ENCODE results near the gene SLTM.
"Not testable (repeated sequence)": the region's sequence is repeated elsewhere in the genome, so short reads cannot be mapped to it uniquely, and the experiment has no call there.

The SLTM gene

DNA sequence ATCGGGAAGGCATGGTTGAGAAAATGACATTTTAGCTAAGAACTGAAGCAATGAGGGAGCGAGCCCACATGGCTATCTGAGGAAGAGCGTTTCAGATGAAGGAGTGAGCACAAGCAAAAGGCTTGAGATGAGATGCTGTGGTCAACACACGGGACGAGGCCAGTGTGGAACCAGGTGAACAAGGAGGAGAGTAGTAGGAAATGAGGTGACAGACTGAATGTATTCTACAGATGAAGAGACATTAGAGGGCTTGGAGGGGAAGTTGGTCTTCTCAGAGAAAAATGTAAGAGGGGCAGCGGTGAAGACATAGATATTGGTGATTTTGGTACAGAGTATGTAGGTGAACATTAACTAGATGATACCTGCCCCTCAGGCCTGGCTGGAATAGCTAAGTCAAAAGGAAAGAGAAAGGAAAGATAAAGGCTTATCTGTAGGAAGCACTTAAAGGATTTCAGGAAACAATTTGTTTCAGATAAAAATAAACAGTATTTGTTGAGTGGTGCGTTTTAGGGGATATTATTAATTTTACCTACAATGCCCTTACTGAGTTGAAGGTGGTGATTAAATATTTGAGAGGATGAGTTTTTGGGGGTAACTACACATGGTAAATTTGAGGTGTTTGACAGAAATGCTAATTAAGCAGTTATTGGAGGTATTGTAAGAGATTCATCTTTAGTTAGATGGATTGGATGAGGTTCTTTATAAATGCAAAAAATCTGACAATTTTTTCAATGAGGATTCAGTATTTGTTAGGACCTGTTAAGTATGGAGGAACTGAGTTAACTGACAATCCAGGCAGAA lies 57.0 kb downstream of the SLTM start:
- no peak for DNase-seq (ENCODE audit: low read depth, low spot score)

DNA sequence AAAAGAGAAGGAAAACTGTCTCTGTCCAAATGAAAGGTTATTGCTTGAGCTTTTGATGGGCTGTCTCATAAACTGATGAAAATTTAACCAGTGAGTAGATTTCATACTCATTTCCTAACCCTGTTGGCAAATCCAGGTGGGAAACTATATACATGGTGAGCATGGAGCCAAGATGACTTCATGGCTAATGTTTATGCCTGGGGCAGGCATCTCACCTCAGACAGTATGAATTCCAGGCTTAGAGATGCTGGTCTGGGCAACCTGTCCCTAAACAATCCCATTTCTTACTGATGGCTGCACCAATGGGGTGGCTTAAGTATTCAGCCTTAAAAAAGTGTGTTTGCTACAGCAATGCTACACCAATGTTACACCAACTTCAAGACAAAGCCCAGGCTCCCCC lies 58.1 kb downstream of the SLTM start:
- DNase-seq (ENCODE audit: low read depth, low spot score), result no peak

DNA sequence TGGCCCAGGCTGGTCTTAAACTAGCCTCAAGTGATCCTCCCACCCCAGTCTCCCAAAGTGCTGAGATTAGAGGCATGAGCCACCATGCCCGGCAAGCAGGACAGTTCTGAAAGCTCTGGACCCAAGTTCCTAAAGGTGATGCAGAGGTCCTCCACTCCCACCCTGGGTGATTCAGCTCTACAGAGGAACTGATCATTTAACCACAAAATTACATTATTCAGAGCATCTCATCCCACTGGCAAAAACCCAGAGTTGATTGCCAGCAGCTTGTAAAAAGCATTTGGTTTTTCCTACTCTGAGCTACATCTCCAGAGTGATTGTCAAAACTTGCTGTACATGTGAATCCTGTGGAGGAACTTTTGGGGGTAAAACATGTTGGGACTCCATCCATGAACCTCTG lies 60.2 kb downstream of the SLTM start:
- DNase-seq (ENCODE audit: low read depth, low spot score), result no peak

DNA sequence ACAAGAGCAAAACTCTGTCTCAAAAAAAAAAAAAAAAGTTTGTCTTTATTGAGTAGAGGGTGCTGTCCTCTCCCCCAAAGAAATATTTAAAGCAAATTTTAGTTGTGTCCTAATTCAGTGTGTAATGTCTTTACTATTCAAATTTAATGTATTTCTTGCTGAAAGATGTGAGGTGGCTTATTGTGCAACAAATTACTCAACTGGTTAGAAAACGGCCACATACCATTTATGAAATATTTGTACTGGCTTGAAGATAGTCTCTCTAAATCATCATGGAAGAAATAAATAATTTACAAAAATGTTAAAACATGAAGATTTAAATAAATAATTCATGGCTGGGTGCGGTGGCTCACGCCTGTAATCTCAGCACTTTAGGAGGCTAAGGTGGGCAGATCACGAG lies 63.0 kb downstream of the SLTM start:
- no peak for DNase-seq (ENCODE audit: low read depth, low spot score)

DNA sequence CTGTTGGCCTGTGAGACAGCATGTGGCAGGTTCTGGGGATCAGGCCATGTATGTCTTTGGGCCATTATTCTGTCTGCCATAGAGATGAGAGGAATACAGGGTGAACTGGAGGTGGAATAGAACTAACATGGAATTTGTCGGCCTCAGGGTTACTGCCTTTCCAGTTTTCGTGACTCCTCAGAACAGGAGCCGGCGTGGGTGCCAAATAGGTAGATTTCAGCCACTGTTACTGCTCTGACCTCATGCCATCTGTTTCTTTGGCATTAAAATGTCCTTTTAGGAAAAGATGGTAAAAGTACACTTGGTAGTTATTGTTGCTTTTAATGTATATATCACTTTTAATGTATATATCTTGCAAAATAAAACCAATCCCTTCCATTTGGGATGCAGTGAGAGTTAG lies 65.6 kb downstream of the SLTM start:
- DNase-seq (ENCODE audit: low read depth, low spot score), result no peak

DNA sequence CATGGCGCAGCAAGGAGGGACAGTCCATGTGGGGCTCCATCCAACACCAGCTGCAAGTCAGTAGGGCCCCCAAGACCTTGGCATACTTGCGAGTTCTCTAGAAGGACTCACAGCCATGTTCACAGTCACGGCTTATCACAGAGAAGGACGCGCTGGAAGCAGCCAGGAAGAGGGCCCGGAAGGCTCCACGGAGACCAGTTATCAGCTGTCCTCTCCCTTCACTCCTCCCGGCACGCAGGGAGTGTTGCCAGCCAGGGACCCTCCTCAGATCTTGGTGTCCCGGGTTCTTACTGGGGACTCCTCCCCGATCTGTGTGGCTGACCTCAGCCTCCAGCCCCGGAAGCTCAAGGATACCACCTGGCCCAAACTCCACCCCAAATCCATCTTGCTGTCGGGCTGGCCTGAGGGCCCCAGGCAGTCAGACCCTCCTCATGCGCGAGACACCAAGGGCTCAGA lies 68.0 kb downstream of the SLTM start:
- DNase-seq (ENCODE audit: low read depth, low spot score), result no peak

DNA sequence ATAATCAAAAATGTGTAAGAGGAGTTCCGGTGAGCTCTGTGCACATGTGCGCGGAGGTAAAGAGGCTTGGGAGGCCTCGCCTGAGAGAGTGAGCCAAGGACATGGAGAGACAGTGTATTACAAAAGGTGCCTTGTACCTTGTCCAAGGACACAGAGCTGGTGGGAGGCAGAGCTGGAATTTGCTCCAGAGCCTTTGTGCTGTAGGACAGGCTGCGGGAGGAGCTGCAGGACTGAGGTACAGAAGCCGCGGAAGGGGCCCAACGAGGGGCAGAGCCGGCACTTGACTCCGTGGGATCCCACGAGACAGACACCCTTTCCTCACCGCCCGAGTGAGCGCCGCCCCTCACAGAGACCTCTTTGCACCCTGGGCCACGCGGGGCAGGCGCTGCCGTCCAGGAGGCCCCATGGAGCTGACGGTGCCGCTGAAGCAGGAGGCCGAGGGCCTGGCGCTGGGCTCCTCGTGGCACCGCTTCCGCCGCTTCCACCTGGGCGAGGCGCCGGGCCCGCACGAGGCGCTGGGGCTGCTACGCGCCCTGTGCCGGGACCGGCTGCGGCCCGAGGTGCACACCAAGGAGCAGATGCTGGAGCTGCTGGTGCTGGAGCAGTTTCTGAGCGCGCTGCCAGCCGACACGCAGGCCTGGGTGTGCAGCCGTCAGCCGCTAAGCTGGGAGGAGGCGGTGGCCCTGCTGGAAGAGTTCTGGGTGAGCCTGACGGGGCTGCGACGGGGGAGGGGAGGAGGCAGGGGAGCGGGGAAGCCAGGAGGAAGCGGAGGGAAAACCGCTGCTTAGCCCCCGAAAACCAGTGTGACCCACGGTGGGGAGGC lies 68.7 kb downstream of the SLTM start:
- DNase-seq (ENCODE audit: low read depth, low spot score), result no peak

DNA sequence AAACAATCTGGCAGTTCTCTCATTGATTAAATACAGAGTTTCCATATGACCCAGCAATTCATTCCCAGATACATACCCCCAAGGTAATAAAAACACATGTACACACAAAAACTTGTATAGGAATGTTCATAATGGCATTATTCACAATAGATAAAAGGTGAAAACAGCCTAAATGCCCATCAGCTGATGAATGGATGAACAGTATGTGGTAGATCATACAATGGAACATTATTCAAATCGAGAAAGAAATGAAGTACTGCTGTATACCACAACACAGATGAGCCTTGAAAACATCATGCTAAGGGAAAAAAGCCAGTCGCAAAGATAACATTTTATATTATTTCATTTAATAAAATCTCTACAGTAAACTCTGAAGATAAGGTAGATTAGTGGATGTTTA lies 71.2 kb downstream of the SLTM start:
- DNase-seq (ENCODE audit: low read depth, low spot score), result no peak

DNA sequence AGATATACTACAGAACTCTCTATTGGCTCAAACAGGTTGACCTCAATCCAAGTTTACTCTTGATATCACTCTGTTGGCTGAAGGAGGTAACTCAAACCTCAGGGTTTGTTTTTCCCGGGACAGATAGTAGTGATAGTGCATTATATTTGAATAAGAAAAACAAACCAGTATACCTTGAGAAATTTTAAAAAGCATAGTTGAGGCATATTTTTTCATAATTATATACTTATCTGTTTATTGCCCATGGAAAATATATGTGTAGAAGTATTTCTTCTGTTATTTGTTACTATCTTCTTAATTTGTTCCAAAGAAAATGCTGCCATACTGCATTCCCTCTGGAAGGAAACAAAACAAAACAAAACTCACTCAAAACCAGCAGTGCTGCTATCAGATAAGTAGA lies 76.9 kb downstream of the SLTM start:
- DNase-seq (ENCODE audit: low read depth, low spot score), result not testable (repeated sequence)

DNA sequence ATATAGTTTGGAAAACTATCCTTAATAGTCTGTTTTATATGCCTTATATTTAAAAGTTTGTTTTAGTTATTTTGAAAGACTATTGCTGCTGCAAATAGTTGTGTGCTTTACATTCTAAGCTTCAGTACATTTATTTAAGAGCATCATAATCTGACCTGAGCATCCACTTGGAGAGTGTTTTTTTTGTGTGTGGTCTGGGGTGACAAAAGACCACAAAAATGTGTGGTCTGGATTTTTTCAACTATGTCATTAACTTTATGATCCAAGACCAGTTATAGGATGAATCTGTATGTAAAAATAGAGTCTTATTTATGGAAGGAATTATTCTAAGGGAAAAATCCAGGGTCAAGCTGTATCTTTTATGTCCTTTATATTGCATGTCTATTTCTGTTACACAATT lies 77.4 kb downstream of the SLTM start:
- DNase-seq (ENCODE audit: low read depth, low spot score), result no peak

DNA sequence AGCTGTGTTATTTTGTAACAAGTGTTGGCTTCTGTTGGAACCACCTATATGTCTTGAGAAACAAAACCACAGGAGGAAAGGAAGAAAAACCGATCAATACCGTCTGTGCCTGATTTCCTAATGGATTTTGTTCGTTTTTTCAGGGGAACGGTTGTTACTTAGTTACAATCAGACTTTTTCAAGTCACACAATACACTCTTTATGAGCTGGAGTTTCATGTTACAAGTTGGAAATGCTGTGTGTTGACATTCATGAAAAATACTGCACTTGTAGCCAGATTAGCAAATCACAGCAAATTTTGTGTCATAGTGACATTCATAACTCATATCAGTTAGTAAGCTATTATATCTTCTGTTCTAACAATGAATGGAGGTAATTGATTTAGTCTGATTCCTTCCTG lies 78.9 kb downstream of the SLTM start:
- no peak for DNase-seq (ENCODE audit: low read depth, low spot score)

DNA sequence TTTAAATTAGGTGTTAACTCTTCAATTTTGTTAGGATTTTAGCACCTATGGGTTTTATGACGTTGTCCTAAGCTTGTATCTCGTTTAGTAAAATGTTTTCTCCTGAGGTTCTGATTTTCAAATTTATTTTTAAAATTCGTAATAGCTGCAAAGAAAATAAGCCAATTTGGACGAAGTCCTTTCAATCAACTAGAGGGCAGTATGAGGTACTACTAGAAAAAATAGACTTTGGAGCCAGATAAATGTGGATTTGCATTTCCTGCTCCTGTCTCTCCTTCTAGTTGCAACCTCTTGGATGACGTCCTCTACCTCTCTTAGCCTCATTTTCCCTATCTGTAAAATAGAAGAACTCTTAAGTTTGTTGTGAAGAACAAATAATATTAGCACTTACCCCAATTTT lies 81.1 kb downstream of the SLTM start:
- no peak for DNase-seq (ENCODE audit: low read depth, low spot score)

DNA sequence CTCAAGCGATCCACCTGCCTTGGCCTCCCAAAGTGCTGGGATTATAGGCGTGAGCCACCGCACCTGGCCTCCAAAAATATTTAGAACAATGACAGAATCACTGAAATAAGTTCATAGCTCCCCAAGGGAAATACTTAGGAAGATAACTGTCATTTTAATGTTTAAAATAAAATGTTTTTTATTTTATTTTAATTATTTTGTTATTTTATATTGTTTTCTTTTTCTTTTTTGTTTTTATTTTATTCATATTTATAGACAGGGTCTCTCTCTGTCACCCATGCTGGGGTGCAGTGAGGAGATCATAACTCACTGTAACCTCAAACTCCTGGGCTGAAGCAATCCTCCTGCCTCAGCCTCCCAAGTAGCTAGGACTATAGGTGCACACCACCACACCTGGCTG lies 82.3 kb downstream of the SLTM start:
- DNase-seq (ENCODE audit: low read depth, low spot score), result not testable (repeated sequence)

DNA sequence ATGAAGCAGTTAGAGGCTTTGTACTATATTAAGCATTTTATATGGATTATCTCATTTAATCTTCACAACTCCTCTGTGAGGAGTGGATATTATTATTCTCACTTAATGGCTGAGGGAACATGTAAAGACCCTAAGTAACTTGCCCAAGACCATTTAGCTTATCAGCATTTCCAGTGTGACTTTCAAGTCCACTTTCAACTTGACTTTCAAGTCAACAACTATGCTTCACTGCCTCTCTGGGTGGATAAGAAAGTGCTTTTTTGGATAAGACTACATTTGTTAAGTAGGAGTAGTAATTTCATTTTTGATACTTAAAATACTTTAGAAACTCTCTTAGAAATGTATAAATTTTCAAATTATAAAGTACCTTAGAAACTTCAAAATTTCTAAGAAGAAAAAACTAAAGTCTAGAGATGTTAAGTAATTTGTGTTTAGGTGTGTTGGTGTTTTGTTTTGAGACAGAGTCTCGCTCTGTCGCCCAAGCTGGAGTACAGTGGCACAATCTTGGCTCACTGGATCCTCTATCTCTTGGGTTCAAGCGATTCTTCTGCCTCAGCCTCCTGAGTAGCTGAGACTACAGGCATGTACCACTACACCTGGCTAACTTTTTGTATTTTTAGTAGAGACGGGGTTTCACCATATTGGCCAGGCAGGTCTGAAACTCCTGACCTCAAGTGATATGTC lies 90.6 kb downstream of the SLTM start:
- DNase-seq (ENCODE audit: low read depth, low spot score), result no peak

DNA sequence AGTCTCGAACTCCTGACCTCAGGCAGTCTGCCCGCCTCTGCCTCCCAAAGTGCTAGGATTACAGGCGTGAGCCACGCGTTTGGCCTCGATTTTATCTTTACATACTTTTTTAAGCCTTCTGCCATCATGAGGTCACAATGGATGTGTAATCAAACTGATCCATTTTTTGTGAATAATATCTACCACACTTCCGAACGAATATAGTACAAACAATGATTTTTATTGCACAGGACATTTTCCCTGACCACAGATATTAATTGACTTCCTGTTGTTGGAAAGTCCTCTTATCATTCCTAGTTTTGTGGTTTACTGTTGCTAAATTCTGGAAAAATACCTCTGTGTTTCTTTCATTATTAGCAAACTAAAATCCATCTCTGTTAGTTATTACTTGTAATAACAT lies 93.4 kb downstream of the SLTM start:
- DNase-seq (ENCODE audit: low read depth, low spot score), result no peak

DNA sequence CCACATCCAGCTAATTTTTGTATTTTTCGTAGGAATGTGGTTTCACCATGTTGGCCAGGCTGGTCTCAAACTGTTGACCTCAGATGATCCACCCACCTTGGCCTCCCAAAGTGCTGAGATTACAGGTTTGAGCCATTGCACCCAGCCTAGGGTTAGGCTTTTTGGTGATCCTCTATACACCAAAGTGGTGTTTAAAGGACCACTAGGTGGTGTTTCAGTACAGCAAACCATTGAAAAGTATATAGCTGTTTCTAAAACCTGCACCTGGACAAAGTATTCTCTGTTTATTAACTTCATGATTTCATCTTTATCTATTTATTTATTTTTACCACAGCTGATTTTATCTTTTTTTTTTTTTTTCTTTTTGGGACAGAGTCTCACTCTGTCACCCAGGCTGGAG lies 94.0 kb downstream of the SLTM start:
- DNase-seq (ENCODE audit: low read depth, low spot score), result no peak

DNA sequence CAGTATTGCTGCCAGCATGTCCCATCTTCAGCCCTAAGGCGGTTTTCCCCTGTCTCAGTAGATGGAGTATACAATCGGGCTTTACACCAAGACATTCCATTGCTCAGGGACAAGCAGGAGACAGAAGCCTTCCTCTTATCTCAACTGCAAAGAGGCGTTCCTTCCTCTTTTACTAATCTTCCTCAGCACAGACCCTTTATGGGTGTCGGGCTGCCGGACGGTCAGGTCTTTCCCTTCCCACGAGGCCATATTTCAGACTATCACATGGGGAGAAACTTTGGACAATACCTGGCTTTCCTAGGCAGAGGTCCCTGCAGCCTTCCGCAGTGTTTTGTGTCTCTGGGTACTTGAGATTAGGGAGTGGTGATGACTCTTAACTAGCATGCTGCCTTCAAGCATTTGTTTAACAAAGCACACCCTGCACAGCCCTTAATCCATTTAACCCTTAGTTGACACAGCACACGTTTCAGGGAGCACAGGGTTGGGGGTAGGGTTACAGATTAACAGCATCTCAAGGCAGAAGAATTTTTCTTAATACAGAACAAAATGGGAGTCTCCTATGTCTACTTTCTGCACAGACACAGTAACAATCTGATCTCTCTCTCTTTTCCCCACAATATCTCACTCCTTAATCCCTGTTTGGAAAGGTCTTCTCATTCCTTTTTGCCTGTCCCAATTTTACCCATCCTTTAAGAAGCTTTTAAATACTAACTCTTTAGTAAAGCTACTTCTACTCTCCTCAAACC lies 99.6 kb downstream of the SLTM start:
- peak; percentile 38 for DNase-seq (ENCODE audit: low read depth, low spot score)

DNA sequence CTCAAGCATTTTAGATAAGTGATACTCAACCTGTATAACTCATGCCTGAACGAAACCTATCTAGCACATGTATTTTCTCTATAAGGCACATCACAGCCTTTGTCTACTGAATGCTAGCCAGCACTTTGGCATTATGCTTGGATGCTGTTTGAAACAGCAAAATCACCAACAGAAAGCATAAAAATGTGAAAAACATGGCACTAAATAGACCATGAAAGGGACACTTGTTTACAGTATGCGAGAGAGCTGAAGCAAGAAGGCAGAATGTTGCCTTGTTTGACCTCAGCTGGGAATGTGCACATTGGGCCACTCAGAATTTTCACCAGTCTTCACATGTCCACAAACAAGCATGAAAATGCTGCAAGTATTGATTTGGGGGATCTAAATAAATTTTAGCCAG lies 102.9 kb downstream of the SLTM start:
- DNase-seq (ENCODE audit: low read depth, low spot score), result no peak
